Tibial artery (tissue), 4 donors: ENCODE measurements around the gene DAPP1.

ENCODE experiments used
- DNase-seq, 2 donors: peaks; one replicate each; pipeline ENCODE4 v3.0.0-alpha.2; 2019
- H3K27ac ChIP-seq, 2 donors: fragments of 200-600 bp; sonication (generic) in 1 of 2; 1 replicate in 1 of 2; 2 replicates in 1 of 2; pipeline ENCODE4 v1.5.1; 2018 to 2019; ENCODE audit warnings: mild to moderate bottlenecking in 1 of 2
- H3K27me3 ChIP-seq, 2 donors: fragments of 200-600 bp; sonication (generic) in 1 of 2; one replicate each; pipeline versions ENCODE4 v1.5.1 to v1.6.0; 2016 to 2019
- H3K36me3 ChIP-seq, 3 donors: fragments of 200-600 bp; sonication (generic) in 2 of 3; one replicate each; pipeline ENCODE4 v1.5.1; 2016 to 2019; ENCODE audit warnings: mild to moderate bottlenecking in 2 of 3
- H3K4me1 ChIP-seq, 4 donors: fragments of 200-600 bp; sonication (generic) in 2 of 4; 1 replicate in 3 of 4; 2 replicates in 1 of 4; pipeline ENCODE4 v1.5.1; 2016 to 2019
- H3K4me3 ChIP-seq, 2 donors: fragments of 200-600 bp; sonication (generic) in 1 of 2; 1 replicate in 1 of 2; 2 replicates in 1 of 2; pipeline ENCODE4 v1.5.1; 2018 to 2019; ENCODE audit warnings: mild to moderate bottlenecking in 2 of 2
- H3K9me3 ChIP-seq, 3 donors: fragments of 200-600 bp; sonication (generic) in 1 of 3; one replicate each; pipeline ENCODE4 v1.5.1; 2016 to 2019
- CTCF ChIP-seq, 2 experiments: fragments of 200-600 bp in 1 of 2; fragments of 450-650 bp in 1 of 2; IDR thresholded peaks; one replicate each; pipeline ENCODE4 v1.5.1; 2017 to 2019; ENCODE audit warnings: antibody characterized with exemption in 2 of 2, mild to moderate bottlenecking in 1 of 2, moderate library complexity in 1 of 2
- intact Hi-C: fragments of 100-400 bp; cut with DNase I; formaldehyde crosslinking; loops from one replicate; pipeline ENCODE4 v1.15.0; 2023; ENCODE audit warnings: low total_unique reads

DAPP1 gene

GRCh38 chr4:99808260-99808857 is 8.3 kb upstream of the DAPP1 start:
- Histone ChIP-seq H3K4me3 (no peak overlapping the region), H3K4me1 (peaks cover 0 to 5% (median 0%) of the 10 kb centered on the region in 4 donors), H3K9me3 (no peaks in the 10 kb centered on the region), H3K27me3 (no peaks in the 10 kb centered on the region), H3K36me3 (no peaks in the 10 kb centered on the region), H3K27ac (no peak overlapping the region)
- DNase-seq = peak in 1 of 2 donors; percentile 38
- TF ChIP-seq CTCF (IDR thresholded peaks at IDR 0.05) = peak; percentile 53 to 67
- intact Hi-C loops = loop anchor here (5.0 kb wide), 1 partner anchor 246 kb away; the partner anchor contains the start of gene TRMT10A

- H3K27ac ChIP-seq = no peak overlapping the region
- intact Hi-C loops = loop anchor here (5.0 kb wide), 1 partner anchor 247 kb away; the partner anchor contains the start of gene TRMT10A
Measured at GRCh38 chr4:99809326-99809725, 7.3 kb upstream of the DAPP1 start.

GRCh38 chr4:99810536-99810935 is 6.1 kb upstream of the DAPP1 start:
- H3K27me3 ChIP-seq = no peaks in the 10 kb centered on the region
- no peak overlapping the region for H3K4me3 ChIP-seq
- H3K36me3 ChIP-seq = no peaks in the 10 kb centered on the region
- no peak for TF ChIP-seq CTCF (IDR thresholded peaks at IDR 0.05)
- H3K9me3 ChIP-seq = no peaks in the 10 kb centered on the region
- H3K4me1 ChIP-seq = peaks cover 0 to 5% (median 0%) of the 10 kb centered on the region in 4 donors
- H3K27ac ChIP-seq = no peak overlapping the region
- no peak for DNase-seq
- intact Hi-C loops = no loop called here

More at GRCh38 chr4:99809326-99809725, 7.3 kb upstream of the DAPP1 start:
- no peak for TF ChIP-seq CTCF (IDR thresholded peaks at IDR 0.05)
- Histone ChIP-seq H3K36me3 (no peaks in the 10 kb centered on the region), H3K4me3 (no peak overlapping the region), H3K4me1 (peaks cover 0 to 5% (median 0%) of the 10 kb centered on the region in 4 donors), H3K27me3 (no peaks in the 10 kb centered on the region), H3K9me3 (no peaks in the 10 kb centered on the region)
- no peak for DNase-seq

- H3K36me3 ChIP-seq = no peaks in the 10 kb centered on the region
- no peak overlapping the region for H3K27ac ChIP-seq
- TF ChIP-seq CTCF (IDR thresholded peaks at IDR 0.05) = no peak
- H3K27me3 ChIP-seq = no peaks in the 10 kb centered on the region
- no peaks in the 10 kb centered on the region for H3K9me3 ChIP-seq
- no peak overlapping the region for H3K4me3 ChIP-seq
- intact Hi-C loops = no loop called here
- peaks cover 0 to 5% (median 0%) of the 10 kb centered on the region in 4 donors for H3K4me1 ChIP-seq
- no peak for DNase-seq
Measured at GRCh38 chr4:99811117-99811516, 5.5 kb upstream of the DAPP1 start.

GRCh38 chr4:99811850-99812249 is 4.8 kb upstream of the DAPP1 start:
- Histone ChIP-seq H3K4me3 (no peak overlapping the region), H3K4me1 (peaks cover 0 to 5% (median 0%) of the 10 kb centered on the region in 4 donors), H3K27ac (no peak overlapping the region), H3K36me3 (no peaks in the 10 kb centered on the region), H3K9me3 (no peaks in the 10 kb centered on the region), H3K27me3 (no peaks in the 10 kb centered on the region)
- DNase-seq = no peak
- intact Hi-C loops = no loop called here
- TF ChIP-seq CTCF (IDR thresholded peaks at IDR 0.05) = peak; percentile 14 to 35
